ENCODE measurements around the gene FGD6.

GRCh38 chr12:95105540-95105939 lies 111.7 kb downstream of the FGD6 start:
- TF ChIP-seq CTCF (IDR thresholded peaks at IDR 0.05), result no peak
- no peak for TF ChIP-seq POLR2A (IDR thresholded peaks at IDR 0.05)
